OCI-LY3 (cell line): ENCODE data around the gene TMEM147.

Experiments
- H2AFZ ChIP-seq: fragments of 200-600, 300-600 bp; shearing (Covaris generic); 2 replicates; pipeline ENCODE4 v1.6.0; 2014; ENCODE audit warnings: antibody characterized with exemption, low read depth, low read length
- H3K27ac ChIP-seq: fragments of 200-600, 300-600 bp; sonication (generic); 2 replicates; pipeline ENCODE4 v1.5.1; 2014; ENCODE audit warnings: mild to moderate bottlenecking, low read length, moderate library complexity, mixed read lengths
- H3K27me3 ChIP-seq: fragments of 200-600, 300-600 bp; sonication (generic); 2 replicates; pipeline ENCODE4 v1.6.1; 2014; ENCODE audit warnings: low read depth, low read length, mixed read lengths
- H3K36me3 ChIP-seq: fragments of 200-600, 300-600 bp; sonication (generic); replicated peaks from 2 replicates; pipeline ENCODE3; 2014; ENCODE audit warnings: low read depth, low read length, mixed read lengths
- H3K4me1 ChIP-seq: fragments of 300-600, 200-600 bp; sonication (generic); 2 replicates; pipeline ENCODE4 v1.6.1; 2014; ENCODE audit warnings: low read length, mixed read lengths
- H3K4me2 ChIP-seq: fragments of 200-600, 300-600 bp; sonication (generic); 2 replicates; pipeline ENCODE4 v1.6.1; 2014; ENCODE audit warnings: low read length, mixed read lengths
- H3K4me3 ChIP-seq: fragments of 300-600, 200-600 bp; sonication (generic); 2 replicates; pipeline ENCODE4 v1.5.1; 2014; ENCODE audit warnings: antibody characterized with exemption, mild to moderate bottlenecking, low read length, moderate library complexity
- H3K79me2 ChIP-seq: fragments of 300-600, 200-600 bp; shearing (Covaris generic); 2 replicates; pipeline ENCODE4 v1.6.1; 2014; ENCODE audit warnings: mild to moderate bottlenecking, low read length, mixed read lengths
- H3K9ac ChIP-seq: fragments of 300-600, 200-600 bp; shearing (Covaris generic); 2 replicates; pipeline ENCODE4 v1.6.0; 2014; ENCODE audit warnings: mild to moderate bottlenecking, low read length, moderate library complexity
- H3K9me3 ChIP-seq: fragments of 200-600, 300-600 bp; shearing (Covaris generic); 2 replicates; pipeline ENCODE4 v1.6.1; 2014; ENCODE audit warnings: low read length, mixed read lengths; ENCODE audit not compliant: insufficient read depth
- H4K20me1 ChIP-seq: fragments of 200-600, 300-600 bp; sonication (generic); 2 replicates; pipeline ENCODE4 v1.6.1; 2016; ENCODE audit warnings: low read length, mixed read lengths; ENCODE audit not compliant: insufficient read depth
- EZH2phosphoT487 ChIP-seq: fragments of 200-600 bp; shearing (Covaris generic); IDR thresholded peaks from 2 replicates; pipeline ENCODE4 v1.6.1; 2018; ENCODE audit warnings: antibody characterized with exemption, mixed run types, low read depth
- TF ChIP-seq, protein P1 (sequence below): fragments of 200-600, 300-600 bp; sonication (generic); IDR thresholded peaks from 2 replicates; pipeline ENCODE4 v1.5.1; 2014; ENCODE audit warnings: antibody characterized with exemption, low read length, low read depth

The TMEM147 gene

DNA sequence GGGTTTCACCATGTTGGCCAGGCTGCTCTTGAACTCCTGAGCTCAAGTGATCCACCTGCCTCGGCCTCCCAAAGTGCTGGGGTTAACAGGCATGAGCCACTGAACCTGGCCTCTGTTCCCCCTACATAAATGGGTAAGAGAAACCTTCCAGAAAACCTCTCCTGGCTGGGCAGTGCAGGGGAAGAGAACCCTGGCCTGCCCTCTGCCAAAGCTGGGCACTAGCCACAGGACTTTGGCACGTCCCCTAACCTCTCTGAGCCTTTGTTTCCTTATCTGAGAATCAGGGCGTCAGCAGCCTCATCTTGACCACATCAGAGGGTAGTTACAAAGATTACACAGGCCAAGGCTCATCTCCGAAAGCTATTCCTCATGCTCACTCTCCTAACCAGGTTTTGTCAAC is 19.6 kb upstream of the TMEM147 start:
- Histone ChIP-seq H3K4me2 (no peak overlapping the region), H2AFZ (no peak overlapping the region), H3K9ac (no peak overlapping the region), H3K27me3 (peaks cover 10% of the 10 kb centered on the region; the same call in 1 of the 2 replicates), H3K36me3 (no peaks in the 10 kb centered on the region), H3K79me2 (no peaks in the 10 kb centered on the region), H3K4me3 (no peak overlapping the region), H3K9me3 (no peaks in the 10 kb centered on the region), H3K4me1 (no peaks in the 10 kb centered on the region), H4K20me1 (no peaks in the 10 kb centered on the region), H3K27ac (no peak overlapping the region)
- no peak for TF ChIP-seq EZH2phosphoT487
- TF ChIP-seq, protein P1, sequence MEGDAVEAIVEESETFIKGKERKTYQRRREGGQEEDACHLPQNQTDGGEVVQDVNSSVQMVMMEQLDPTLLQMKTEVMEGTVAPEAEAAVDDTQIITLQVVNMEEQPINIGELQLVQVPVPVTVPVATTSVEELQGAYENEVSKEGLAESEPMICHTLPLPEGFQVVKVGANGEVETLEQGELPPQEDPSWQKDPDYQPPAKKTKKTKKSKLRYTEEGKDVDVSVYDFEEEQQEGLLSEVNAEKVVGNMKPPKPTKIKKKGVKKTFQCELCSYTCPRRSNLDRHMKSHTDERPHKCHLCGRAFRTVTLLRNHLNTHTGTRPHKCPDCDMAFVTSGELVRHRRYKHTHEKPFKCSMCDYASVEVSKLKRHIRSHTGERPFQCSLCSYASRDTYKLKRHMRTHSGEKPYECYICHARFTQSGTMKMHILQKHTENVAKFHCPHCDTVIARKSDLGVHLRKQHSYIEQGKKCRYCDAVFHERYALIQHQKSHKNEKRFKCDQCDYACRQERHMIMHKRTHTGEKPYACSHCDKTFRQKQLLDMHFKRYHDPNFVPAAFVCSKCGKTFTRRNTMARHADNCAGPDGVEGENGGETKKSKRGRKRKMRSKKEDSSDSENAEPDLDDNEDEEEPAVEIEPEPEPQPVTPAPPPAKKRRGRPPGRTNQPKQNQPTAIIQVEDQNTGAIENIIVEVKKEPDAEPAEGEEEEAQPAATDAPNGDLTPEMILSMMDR = no peak

DNA sequence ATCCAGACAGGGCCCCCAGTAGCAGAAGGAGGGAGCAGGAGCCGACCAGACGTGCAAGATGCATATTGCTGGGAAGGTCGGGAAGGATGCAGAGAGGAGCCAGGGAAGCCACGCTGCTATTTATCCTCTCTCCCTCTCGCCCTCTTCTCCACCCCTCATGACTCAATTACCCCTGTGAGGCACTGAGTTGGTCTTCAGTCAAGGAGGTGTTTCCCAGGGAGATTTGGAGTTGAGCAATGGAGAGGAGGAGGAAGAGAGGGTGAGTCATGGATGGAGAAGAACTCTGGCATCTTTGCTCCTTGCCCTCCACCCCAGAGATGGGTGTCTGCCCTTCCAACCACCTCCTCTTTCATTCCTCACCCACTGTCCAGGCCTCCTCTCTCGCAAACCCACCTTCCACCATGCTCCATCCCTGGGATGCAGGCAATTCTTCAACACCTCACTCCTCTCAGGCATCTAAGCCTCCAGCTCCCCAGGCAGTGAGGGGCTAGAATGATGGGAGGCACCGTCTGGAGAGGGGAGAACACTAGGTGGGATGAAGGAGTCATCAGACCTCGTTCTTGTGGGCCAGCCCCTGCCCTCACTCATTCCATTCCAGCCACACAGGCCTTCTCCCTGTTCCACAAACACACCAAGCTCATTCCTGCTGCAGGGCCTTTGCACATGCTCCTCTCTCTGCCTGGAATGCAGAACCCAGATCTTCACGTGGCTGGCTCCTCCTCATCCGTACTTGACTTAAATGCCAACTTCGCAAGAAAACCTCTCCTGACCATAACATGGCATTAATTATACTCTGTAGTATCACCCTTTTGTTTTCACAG is 17.0 kb upstream of the TMEM147 start, which contains the start of gene SBSN:
TSS of gene SBSN (minus strand) at position 94 of the 821 bp plus-strand sequence. CDS start at position 64, 30 bp downstream.
- H3K4me2 ChIP-seq = no peak within 1 kb of the TSS
- no peaks in the 10 kb centered on the region for H3K36me3 ChIP-seq
- H3K4me1 ChIP-seq = no peaks in the 10 kb centered on the region
- no peak within 1 kb of the TSS for H2AFZ ChIP-seq
- peaks cover 15% of the 10 kb centered on the region for H3K27me3 ChIP-seq
- H3K9ac ChIP-seq = no peak within 1 kb of the TSS
- H3K79me2 ChIP-seq = no peaks in the 10 kb centered on the region
- no peak within 1 kb of the TSS for H3K27ac ChIP-seq
- H4K20me1 ChIP-seq = no peaks in the 10 kb centered on the region
- no peaks in the 10 kb centered on the region for H3K9me3 ChIP-seq
- TF ChIP-seq, protein P1 = no peak
- TF ChIP-seq EZH2phosphoT487 = no peak
- H3K4me3 ChIP-seq = no peak within 1 kb of the TSS

DNA sequence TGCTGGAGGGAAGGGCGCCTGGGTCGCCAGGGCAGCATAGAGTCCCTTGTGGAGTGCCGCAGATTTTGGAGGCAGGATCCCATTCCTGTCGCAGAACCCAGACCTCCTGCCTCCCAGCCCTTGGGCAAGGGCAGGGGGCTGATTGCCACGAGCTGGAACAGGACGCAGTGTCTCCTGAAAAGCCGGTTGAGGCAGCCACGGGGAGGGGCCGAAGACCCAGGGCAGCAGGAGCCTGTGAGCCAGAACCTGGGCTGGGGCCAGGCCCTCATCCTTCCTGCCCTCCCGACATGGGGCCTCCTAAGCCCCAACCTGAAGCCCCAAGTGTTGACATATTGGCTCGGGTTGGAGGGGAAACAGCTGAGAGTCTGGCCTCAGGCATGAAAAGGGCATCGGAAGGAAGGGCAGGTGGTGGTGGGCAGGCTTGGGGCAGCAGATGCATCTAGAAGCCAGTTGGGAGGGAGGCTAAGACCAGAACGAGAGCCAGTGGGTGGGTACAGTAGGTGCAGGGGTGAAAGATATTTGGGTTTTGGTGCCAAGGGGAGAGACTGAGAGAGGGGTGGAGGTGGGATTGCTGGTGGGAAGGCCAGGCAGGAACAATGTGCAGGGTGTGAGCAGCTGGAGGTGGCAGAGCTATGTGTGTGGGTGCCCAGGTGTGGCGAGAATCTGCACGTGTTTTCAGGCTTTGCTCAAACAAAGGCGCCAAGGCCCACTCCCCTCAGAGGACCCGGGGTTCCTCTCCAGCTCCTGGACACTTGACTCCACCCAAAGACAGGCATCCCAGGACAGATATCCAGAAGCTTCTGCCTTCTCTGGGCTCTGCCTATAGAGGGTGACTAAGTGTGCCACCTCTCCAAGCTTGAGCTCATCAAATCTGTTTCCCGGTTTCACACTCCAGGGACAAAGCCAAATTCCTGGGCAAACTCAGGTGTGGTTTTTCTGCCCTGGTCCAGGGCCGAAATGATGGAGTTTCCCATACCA is 15.9 kb upstream of the TMEM147 start:
- no peaks in the 10 kb centered on the region for H3K79me2 ChIP-seq
- TF ChIP-seq, protein P1 = no peak
- TF ChIP-seq EZH2phosphoT487 = no peak
- no peak overlapping the region for H3K27ac ChIP-seq
- H2AFZ ChIP-seq = no peak overlapping the region
- no peaks in the 10 kb centered on the region for H3K36me3 ChIP-seq
- peaks cover 15% of the 10 kb centered on the region for H3K27me3 ChIP-seq
- no peaks in the 10 kb centered on the region for H3K9me3 ChIP-seq
- no peaks in the 10 kb centered on the region for H3K4me1 ChIP-seq
- no peak overlapping the region for H3K4me2 ChIP-seq
- H4K20me1 ChIP-seq = no peaks in the 10 kb centered on the region
- no peak overlapping the region for H3K9ac ChIP-seq
- H3K4me3 ChIP-seq = no peak overlapping the region

DNA sequence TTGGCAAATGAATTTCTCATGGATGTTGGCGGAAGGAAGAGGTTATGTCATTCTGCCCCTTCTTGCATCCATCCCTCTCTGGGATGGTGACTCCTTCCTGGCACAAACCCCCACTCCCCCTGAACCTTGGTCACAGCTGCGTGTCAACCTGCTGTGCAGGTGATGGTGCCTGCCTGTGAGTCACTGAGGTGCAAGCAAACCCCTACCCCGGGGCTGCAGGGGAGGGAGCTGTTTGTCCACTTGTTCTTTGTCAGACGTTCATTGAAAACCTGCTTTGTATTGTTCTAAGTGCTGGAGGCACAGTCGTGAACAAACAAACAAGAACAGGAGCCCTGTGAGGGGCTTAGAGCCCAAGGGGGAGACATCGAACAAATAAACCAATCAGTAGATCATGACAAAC is 14.1 kb upstream of the TMEM147 start:
- H3K27me3 ChIP-seq = peaks cover 15% of the 10 kb centered on the region

More for the DNA sequence above, 14.1 kb upstream of the TMEM147 start:
- Histone ChIP-seq H3K9ac (no peak overlapping the region), H3K79me2 (no peaks in the 10 kb centered on the region), H3K27ac (no peak overlapping the region), H3K4me2 (no peak overlapping the region), H2AFZ (no peak overlapping the region), H3K4me3 (no peak overlapping the region), H3K9me3 (no peaks in the 10 kb centered on the region), H3K4me1 (no peaks in the 10 kb centered on the region), H4K20me1 (no peaks in the 10 kb centered on the region), H3K36me3 (no peaks in the 10 kb centered on the region)
- TF ChIP-seq, protein P1 = no peak
- no peak for TF ChIP-seq EZH2phosphoT487
